Islet precursor cell (in vitro differentiated cells): Measurements from ENCODE around the gene KIF27.
"Not testable (repeated sequence)": the region's sequence is repeated elsewhere in the genome, so short reads cannot be mapped to it uniquely, and the experiment has no call there.

Experiments used
- DNase-seq: peaks from one replicate; pipeline ENCODE4 v3.0.0-alpha.2; 2018

The KIF27 gene, protein sequence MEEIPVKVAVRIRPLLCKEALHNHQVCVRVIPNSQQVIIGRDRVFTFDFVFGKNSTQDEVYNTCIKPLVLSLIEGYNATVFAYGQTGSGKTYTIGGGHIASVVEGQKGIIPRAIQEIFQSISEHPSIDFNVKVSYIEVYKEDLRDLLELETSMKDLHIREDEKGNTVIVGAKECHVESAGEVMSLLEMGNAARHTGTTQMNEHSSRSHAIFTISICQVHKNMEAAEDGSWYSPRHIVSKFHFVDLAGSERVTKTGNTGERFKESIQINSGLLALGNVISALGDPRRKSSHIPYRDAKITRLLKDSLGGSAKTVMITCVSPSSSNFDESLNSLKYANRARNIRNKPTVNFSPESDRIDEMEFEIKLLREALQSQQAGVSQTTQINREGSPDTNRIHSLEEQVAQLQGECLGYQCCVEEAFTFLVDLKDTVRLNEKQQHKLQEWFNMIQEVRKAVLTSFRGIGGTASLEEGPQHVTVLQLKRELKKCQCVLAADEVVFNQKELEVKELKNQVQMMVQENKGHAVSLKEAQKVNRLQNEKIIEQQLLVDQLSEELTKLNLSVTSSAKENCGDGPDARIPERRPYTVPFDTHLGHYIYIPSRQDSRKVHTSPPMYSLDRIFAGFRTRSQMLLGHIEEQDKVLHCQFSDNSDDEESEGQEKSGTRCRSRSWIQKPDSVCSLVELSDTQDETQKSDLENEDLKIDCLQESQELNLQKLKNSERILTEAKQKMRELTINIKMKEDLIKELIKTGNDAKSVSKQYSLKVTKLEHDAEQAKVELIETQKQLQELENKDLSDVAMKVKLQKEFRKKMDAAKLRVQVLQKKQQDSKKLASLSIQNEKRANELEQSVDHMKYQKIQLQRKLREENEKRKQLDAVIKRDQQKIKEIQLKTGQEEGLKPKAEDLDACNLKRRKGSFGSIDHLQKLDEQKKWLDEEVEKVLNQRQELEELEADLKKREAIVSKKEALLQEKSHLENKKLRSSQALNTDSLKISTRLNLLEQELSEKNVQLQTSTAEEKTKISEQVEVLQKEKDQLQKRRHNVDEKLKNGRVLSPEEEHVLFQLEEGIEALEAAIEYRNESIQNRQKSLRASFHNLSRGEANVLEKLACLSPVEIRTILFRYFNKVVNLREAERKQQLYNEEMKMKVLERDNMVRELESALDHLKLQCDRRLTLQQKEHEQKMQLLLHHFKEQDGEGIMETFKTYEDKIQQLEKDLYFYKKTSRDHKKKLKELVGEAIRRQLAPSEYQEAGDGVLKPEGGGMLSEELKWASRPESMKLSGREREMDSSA (N-terminal part only)

DNA sequence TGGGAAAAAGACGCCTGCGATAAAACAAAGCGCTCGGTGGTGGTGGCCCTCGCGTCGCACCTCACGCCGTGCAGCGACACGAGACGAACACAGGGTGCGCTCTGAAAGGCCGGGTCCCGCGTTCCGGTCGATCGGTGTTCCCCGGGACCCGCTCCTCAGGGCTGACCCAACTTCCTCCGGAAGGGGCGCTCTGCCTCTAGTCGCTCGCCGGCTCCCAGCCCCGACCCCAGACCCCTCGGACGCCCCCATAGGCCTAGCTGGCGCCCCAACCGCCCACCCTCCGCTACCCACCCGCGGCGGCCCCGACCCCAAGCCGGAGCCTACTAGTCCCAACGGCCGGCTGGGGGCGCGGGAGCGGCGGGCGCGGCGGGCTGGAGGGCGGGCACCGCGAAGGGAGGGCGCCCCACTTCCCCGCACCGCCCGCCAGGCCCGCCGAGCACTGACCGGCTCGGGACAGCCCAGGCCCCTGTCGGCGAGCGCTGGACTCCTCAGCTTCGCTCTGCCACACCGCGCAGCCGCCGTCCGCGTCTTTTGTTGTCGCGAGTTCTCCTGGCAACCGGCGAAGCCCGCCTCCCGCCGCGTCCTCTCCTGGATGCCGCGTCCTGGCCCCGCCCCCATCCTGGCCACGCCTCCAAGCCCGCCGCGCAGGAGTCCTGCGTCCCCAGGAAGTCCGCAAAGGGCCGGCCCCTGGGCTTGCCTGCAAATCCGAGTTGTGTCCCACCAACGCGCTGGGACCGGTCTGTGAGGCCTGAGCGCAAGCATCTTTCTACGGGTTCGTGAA, at the start of gene KIF27:
Gene KIF27 (minus strand): TSS at position 506 of the 781 bp plus-strand sequence. CDS start 5,841 bp downstream, outside the sequence.
- peak; percentile 99 for DNase-seq

- no peak for DNase-seq
Measured at GRCh38 chr9:83969602-83970001, 48.4 kb upstream of the KIF27 start.

GRCh38 chr9:83967073-83967472, 45.8 kb upstream of the KIF27 start:
- DNase-seq = no peak

GRCh38 chr9:83966209-83966582, 45.0 kb upstream of the KIF27 start:
- no peak for DNase-seq

- DNase-seq = no peak
Measured at GRCh38 chr9:83965350-83966208, 44.3 kb upstream of the KIF27 start.

- no peak for DNase-seq
Measured at GRCh38 chr9:83964973-83965349, 43.7 kb upstream of the KIF27 start.

DNA sequence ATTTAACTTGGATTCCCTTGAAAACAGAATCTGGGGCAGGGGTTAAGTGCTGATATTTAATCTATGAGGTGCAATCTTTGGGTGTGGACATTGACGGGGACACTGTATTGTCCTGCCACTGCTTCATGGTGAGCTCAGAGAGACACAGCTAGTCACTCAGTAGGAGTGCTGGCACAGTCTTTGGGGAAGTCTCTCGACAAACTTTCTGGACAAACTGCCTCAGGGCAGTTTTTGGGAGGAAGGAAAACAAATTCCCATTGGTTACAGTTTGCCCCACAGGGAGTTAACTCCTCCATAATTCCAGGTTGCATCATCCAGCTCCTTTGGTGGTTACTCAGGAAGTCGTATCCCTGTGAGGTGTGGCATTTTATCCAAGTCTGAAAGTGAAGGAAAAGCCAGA, 40.9 kb upstream of the KIF27 start:
- peak; percentile 79 for DNase-seq

- DNase-seq = no peak
Measured at GRCh38 chr9:83960991-83961390, 39.8 kb upstream of the KIF27 start.

GRCh38 chr9:83959061-83959460, 37.8 kb upstream of the KIF27 start:
- DNase-seq = peak; percentile 74

- DNase-seq = no peak
Measured at GRCh38 chr9:83957248-83957513, 35.9 kb upstream of the KIF27 start.

DNA sequence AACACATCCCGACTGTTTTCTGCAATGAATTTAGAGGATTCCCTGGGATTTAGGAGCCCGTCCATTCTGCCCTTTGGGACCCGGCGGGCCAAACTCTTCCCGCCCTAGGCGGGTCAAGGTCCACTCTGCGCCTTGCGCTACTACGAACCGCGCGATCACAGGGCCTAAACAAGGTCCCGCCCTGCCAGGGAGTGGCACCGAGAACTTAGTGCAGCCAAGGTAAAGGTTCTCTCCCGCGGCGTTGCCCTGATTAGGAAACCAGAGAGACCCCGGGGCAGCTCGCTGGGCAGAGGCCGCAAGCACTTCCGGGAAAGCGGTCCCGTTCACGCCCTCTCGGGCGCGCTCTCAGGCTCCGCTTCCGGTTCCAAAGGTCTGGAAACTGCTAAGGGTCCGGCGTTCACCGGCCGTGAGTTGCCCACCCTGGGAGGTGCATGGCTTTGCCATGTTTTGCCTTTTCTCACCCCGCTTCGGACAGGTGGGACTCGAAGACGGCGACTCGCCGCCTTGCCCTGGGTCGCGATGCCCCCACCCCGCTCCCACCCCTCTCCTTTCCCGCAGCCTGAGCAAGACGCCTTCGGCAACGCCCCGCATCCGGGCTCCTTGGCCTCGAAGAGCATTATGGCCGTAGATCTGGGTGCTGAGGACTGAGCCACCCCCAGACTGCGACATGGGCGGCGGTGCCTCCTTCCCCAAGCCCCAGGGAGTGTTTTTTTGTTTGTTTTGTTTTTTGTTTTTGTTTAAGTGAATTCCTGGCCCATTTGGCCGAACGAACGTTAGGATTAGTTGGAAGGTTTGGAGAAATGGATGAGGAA, 35.4 kb upstream of the KIF27 start:
- DNase-seq = no peak

DNA sequence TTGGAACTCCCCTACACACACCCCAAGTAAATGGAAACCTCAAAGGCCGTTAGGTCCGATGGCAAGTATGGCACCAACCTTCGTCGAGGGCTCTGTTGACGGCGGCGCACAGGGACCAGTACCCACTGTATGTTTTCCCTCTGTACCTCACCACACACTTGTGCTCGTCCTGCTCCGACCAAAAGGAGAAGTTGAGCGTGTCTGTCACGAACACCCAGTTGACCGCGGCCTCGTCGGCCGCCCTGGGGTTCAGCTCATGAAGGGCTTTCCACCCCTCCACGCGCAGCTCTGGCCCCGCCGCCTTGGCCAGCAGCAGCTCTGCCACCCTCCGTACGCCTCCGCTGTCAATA, 34.8 kb upstream of the KIF27 start:
- DNase-seq = no peak

DNA sequence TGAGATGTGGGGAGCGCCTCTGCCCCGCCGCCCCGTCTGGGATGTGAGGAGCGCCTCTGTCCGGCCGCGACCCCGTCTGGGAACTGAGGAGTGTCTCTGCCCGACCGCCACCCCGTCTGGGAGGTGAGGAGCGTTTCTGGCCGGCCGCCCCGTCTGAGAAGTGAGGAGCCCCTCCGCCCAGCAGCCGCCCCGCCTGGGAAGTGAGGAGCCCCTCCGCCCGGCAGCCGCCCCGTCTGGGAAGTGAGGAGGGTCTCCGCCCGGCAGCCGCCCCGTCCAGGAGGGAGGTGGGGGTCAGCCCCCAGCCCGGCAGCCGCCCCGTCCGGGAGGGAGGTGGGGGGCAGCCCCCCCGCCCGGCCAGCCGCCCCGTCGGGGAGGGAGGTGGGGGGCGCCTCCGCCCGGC, 26.9 kb upstream of the KIF27 start:
- not testable (repeated sequence) for DNase-seq

- DNase-seq = no peak
Measured at GRCh38 chr9:83940590-83941303, 19.5 kb upstream of the KIF27 start.

- peak; percentile 62 for DNase-seq
Measured at GRCh38 chr9:83937861-83938455, 16.7 kb upstream of the KIF27 start.

DNA sequence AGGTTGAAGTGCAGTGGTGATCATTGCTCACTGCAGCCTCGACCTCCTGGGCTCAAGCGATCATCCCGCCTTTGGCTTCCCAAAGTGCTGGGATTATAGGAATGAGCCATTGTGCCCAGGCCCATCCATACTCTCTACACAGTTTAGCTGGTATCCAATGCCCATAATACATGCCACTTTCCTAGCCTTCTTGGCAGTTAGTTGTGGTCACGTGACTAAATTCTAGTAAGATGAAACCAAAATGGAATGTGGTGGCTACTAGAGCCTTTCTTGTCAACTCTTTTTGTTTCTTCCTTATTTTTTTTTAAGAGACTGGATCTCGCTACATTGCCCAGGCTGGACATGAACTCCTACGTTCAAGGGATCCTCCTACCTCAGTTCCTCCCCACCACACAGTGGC, 15.3 kb upstream of the KIF27 start:
- no peak for DNase-seq

DNA sequence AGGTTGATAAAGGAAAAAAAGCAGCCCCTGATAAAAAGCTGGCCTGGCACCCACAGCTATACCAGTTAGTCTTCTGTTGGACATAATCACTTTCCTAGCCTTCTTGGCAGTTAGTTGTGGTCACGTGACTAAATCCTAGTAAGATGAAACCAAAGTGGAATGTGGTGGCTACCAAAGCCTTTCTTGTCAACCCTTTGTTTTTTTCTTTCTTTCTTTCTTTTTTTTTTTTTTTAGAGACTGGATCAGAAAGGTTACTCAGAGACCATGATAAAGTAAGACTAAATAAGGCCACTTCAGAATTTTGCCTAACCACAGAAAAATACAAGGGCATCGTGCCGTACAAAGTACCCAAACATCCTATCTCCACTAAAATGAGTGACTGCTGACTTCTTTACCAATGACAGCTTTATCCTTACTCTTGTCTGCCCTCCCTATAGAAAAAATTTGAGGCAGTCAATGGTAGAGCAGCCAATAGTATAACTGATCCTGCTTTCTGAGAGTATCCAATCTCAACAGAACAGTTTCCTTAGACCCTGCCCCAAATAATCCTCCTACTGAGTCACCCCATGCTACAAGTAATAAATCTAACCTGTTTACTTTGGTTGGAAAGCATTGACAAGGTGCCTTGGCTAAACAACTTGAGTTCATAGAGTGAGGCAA, 14.2 kb upstream of the KIF27 start:
- DNase-seq = no peak

DNA sequence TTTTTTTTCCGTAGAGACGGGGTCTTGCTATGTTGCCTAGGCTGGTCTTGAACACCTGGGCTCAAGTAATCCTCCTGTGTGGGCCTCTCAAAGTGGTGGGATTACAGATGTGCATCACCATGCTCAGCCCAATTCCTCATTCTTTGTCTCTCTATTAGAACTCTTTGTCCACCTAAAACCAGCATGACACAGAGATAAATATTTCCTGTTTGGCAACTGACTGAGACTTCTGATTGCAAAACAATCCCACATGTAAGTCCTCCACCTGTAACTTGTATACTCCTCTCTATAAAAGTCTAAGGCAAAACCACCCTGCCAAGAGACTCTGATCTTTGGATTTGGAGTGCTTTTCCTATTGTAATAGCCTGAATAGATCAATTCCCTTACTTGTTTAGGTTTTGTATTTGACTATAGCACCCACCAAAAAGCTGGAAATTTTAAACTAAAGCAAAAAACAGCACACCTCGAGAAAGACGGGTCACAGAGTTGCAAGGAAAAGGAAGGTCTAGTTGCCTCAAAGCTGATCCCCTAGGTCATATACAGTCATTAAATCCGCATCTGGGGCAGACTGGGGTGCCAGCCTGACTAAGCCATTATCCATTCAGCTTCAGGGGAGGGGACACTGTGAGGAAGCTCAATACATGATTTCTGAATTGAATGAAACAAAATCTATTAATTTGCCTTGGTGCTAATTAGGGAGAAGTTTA, 13.5 kb upstream of the KIF27 start:
- DNase-seq = no peak

DNA sequence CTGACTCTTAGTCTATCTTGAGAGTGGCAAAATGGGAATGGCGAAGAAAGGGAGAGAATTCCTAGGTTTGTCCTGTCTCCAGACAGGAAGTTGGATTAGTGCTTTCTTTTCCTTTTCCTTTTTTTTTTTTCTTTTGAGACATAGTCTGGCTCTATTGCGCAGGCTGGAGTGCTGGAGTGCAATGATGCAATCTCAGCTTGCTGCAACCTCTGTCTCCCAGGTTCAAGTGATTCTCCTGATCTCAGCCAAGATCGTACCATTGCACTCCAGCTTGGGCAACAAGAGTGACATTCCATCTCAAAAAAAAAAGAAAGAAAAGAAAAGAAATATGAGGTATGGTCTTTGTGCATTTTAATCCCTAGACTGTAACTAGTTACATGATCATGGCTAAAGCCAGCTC, 12.6 kb upstream of the KIF27 start:
- no peak for DNase-seq
